GM18951 (cell line): ENCODE measurements around the gene GCN1.
"Not testable (repeated sequence)": the region's sequence is repeated elsewhere in the genome, so short reads cannot be mapped to it uniquely, and the experiment has no call there.

Experiments used
- POLR2A ChIP-seq: IDR thresholded peaks from 4 replicates; pipeline ENCODE4 v1.6.1; 2011; ENCODE audit warnings: mild to moderate bottlenecking; ENCODE audit not compliant: insufficient read length, insufficient read depth; ENCODE audit errors: extremely low read depth
- in situ Hi-C: fragments of 300-500 bp; cut with MboI; formaldehyde crosslinking; loops from one replicate; pipeline ENCODE4 v1.12.0; 2022; ENCODE audit warnings: low sequenced_read_pairs, mixed read lengths, inconsistent platforms; ENCODE audit not compliant: unreplicated experiment

Gene GCN1

DNA sequence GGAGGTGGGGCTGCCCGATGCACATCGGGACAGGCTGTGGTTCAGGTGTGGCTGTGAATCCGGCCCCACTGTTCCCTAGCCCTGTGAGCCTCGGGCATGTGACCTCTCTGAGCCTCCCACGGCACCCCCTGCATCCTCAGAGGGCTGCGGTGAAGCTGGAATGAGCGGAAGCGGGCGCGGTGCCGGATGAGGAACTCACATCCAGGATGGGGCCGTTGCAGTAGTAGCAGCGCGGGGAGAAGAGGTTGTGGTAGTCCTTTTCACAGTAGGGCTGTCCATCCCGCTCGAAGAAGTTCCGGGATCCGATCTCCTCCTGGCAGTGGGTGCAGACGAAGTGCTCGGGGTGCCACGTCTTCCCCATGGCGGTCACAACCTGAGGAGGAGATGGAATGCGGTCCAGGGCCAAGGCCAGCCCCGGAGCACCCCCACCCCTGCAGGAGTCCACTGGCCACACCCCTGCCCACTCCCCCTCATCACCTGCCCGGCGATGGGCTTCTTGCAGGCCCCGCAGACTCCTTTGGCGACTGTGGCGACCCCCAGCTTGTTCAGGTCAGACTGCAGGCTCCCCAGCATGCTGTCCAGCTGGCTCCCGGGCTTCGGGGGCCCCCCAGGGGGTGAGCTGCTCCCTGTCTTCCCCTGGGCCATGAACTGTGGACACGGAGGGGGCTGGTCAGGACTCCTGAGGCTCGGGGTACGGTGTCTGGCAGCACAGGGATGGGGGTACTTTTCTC, 20.3 kb upstream of the GCN1 start:
- in situ Hi-C loops = no loop called here
- TF ChIP-seq POLR2A = no peak

DNA sequence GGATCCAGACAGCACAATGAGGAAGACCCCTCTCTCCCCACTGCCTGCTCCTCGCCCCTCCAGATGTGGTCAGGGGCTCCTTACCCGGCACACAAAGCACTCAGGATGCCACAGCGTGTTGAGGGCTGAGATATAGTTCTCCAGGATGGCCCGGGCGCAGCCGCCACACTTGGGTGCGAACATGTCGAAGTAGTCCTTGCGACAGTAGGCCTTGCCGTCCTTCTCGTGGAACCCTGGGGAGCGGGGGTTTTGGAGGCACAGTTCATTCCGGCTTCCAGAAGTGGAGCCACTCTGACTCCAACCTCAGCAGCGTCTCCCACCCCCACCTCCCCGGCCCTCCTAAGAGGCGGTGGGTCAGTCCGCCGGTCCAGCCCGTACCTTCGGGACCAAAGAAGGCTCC, 19.2 kb upstream of the GCN1 start:
- in situ Hi-C loops = no loop called here
- TF ChIP-seq POLR2A = no peak

DNA sequence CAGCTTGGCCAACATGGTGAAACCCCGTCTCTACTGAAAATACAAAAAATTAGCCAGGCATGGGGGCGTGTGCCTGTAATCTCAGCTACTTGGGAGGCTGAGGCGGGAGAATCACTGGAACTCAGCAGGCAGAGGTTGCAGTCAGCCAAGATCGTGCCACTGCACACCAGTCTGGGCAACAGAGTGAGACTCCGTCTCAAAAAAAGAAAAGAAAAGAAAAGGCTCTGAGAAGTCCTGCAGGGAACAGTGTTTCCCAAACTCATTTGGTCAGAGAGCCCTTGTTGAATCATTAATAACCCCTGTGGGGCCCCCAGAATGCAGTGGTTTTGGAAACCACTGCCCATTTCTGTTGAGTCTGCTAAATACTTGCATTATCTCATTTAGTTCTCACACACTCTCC, 18.7 kb upstream of the GCN1 start:
- in situ Hi-C loops = not testable (repeated sequence)

DNA sequence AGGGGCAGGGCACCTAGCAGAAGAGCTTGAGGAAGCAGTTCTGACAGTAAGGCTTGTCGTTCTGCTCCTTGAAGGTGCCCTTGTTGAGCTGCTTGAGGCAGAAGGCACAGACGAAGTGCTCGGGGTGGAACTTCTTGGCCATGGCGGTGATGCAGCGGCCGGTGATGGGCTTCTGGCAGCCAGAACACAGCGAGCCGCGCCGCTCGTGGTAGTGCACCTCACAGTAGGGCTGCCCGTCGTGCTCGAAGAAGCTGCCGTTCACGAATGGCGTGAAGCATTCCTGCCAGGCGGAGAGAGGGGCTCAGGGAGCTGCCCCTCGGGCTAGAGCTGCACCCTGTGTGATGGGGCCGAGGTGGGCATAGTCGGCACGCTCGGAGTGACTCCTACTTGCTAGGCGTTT, 17.8 kb upstream of the GCN1 start:
- TF ChIP-seq POLR2A = no peak
- in situ Hi-C loops = no loop called here

GRCh38 chr12:120211904-120212283, 17.4 kb upstream of the GCN1 start:
- no peak for TF ChIP-seq POLR2A
- in situ Hi-C loops = no loop called here

DNA sequence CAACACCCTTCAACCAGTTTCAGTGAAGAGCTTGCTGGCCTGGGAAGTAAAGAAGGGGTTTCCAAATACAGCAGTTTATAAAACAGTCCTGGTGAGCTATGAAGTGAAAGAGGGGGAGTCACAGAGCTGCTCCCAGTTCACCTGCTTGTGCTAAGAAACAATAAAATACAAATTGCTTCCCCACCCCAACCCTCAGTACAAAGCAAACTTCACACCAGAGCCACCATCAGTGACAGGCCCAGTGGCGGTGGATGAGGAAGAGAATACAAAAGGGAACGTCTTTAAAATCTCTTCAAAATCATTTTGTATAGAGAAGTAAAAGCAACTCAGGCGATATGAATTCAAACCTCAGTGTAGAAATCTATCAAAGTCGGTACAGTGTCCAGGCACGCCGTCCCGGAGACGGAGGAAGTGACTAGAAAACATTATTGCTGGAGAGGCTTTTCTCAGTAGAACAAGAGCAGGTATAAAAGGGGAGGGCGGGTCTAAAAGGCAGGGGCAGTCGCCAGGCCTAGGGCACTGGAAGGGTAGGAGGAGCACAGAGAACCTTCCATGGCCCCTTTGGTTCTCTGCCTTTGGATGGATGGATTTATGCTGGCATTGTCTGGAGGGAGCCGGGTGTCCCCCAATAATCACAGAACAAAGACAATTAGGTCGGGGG, 16.9 kb upstream of the GCN1 start:
- in situ Hi-C loops = no loop called here
- no peak for TF ChIP-seq POLR2A

- in situ Hi-C loops = no loop called here
- TF ChIP-seq POLR2A = no peak
Observed at GRCh38 chr12:120209851-120210250, 15.3 kb upstream of the GCN1 start.

- in situ Hi-C loops = no loop called here
- TF ChIP-seq POLR2A = no peak
Observed at GRCh38 chr12:120207227-120207626, 12.7 kb upstream of the GCN1 start.

GRCh38 chr12:120206781-120207180, 12.3 kb upstream of the GCN1 start:
- in situ Hi-C loops = not testable (repeated sequence)

- TF ChIP-seq POLR2A = no peak
- in situ Hi-C loops = no loop called here
Observed at GRCh38 chr12:120206228-120206627, 11.7 kb upstream of the GCN1 start.

GRCh38 chr12:120204171-120204570, 9.7 kb upstream of the GCN1 start:
- in situ Hi-C loops = no loop called here
- TF ChIP-seq POLR2A = no peak

DNA sequence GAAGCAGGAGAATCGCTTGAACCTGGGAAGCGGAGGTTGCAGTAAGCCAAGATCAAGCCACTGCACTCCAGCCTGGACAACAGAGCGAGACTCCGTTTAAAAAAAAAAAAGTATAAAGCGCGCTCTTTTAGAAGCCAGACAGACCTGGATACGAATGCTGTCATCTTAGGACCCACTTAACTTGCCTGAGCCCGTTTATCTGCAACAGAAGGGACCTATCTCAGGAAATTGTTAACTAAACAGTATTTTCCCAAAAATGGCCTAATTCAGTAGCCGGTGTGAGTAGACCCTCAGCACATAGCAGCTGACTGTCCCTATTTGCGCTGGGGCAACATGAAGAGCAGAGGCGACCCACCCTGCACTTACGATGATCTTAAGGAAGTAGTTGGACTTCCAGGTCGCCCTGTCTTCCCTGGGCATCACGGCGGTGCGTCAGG, 5.9 kb upstream of the GCN1 start:
- TF ChIP-seq POLR2A = no peak
- in situ Hi-C loops = no loop called here

DNA sequence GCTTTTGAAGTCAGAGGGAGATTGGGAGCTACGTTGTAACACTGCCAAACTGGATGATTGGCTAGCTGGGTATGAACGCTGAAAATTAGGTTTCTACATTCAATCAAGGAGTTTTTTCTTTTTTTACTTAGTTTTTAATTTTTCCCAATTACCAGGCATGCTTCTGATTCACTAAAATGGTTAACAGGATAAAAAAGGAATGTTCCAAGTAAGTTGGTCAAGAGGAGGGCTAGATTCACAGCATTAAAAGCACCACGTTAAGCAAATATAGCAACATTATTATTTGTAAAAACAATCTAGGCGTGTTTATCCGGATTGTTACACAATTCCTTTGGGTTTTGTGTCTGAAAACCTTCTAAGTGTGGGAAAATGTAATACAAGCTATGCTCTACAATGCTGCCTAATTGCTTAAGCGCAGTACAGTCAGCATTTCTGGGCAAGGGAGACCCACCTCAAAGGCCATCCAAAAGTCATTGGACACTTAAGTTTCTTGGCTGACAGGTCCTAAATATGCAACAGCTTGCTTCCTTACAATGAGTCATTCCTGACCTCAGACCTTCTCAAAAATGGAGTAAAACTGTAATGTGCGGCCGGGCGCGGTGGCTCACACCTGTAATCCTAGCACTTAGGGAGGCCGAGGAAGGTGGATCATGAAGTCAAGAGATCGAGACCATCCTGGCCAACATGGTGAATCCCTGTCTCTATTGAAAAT, 5.2 kb upstream of the GCN1 start:
- TF ChIP-seq POLR2A = no peak
- in situ Hi-C loops = no loop called here

GRCh38 chr12:120199025-120199424, 4.5 kb upstream of the GCN1 start:
- in situ Hi-C loops = no loop called here
- TF ChIP-seq POLR2A = no peak
